GM21381 (cell line): ENCODE data around the gene RASGRF2.

Experiments used
- ATAC-seq: cut with Tn5 transposase; IDR thresholded peaks from one replicate; pipeline ENCODE4 v1.9.1; 2021; ENCODE audit warnings: mild to moderate bottlenecking, moderate library complexity; ENCODE audit not compliant: unreplicated experiment

The RASGRF2 gene

GRCh38 chr5:81195335-81195929, 235.3 kb downstream of the RASGRF2 start:
- no peak for ATAC-seq

- no peak for ATAC-seq
These were observed 242.5 kb downstream of the RASGRF2 start for GRCh38 chr5:81202655-81203054.

GRCh38 chr5:81203729-81204128, 243.6 kb downstream of the RASGRF2 start:
- ATAC-seq: no peak

GRCh38 chr5:81204205-81204604, 244.0 kb downstream of the RASGRF2 start:
- no peak for ATAC-seq

- no peak for ATAC-seq
These were observed 244.9 kb downstream of the RASGRF2 start for GRCh38 chr5:81205058-81205457.

GRCh38 chr5:81207009-81207408, 246.8 kb downstream of the RASGRF2 start:
- ATAC-seq: no peak

- no peak for ATAC-seq
These were observed 248.7 kb downstream of the RASGRF2 start for GRCh38 chr5:81208904-81209303.

GRCh38 chr5:81209386-81209785, 249.2 kb downstream of the RASGRF2 start:
- no peak for ATAC-seq

- ATAC-seq: no peak
These were observed 249.8 kb downstream of the RASGRF2 start for GRCh38 chr5:81209869-81210493.

- ATAC-seq: peak; percentile 48
These were observed 252.1 kb downstream of the RASGRF2 start for GRCh38 chr5:81212211-81212751.

- ATAC-seq: no peak
These were observed 252.9 kb downstream of the RASGRF2 start for GRCh38 chr5:81213070-81213469.

- no peak for ATAC-seq
These were observed 254.7 kb downstream of the RASGRF2 start for GRCh38 chr5:81214848-81215247.

GRCh38 chr5:81216152-81216551, 256.0 kb downstream of the RASGRF2 start:
- no peak for ATAC-seq

- no peak for ATAC-seq
These were observed 259.2 kb downstream of the RASGRF2 start for GRCh38 chr5:81219389-81219788.

GRCh38 chr5:81222285-81222684, 262.1 kb downstream of the RASGRF2 start:
- no peak for ATAC-seq

- no peak for ATAC-seq
These were observed 265.3 kb downstream of the RASGRF2 start for GRCh38 chr5:81225463-81225862.

GRCh38 chr5:81226286-81226685, 266.1 kb downstream of the RASGRF2 start:
- ATAC-seq: no peak

- no peak for ATAC-seq
These were observed 266.8 kb downstream of the RASGRF2 start for GRCh38 chr5:81226949-81227348.

GRCh38 chr5:81228084-81228483, 267.9 kb downstream of the RASGRF2 start:
- ATAC-seq: no peak

- ATAC-seq: no peak
These were observed 270.3 kb downstream of the RASGRF2 start for GRCh38 chr5:81230416-81230815.

- no peak for ATAC-seq
These were observed 272.4 kb downstream of the RASGRF2 start for GRCh38 chr5:81232464-81233079.

- no peak for ATAC-seq
These were observed 273.0 kb downstream of the RASGRF2 start, which contains the start of gene CKMT2 for GRCh38 chr5:81233080-81233634. TSS of gene CKMT2 (plus strand) at chr5:81233322. CDS start at chr5:81251133, 17,811 bp downstream.
